ENCODE measurements around the gene FUNDC1.
"Not testable (repeated sequence)": the region's sequence is repeated elsewhere in the genome, so short reads cannot be mapped to it uniquely, and the experiment has no call there.

The FUNDC1 gene

GRCh38 chrX:44542567-44543325 is at the start of gene FUNDC1:
Gene FUNDC1, minus strand, starts transcription at chrX:44542859. Its CDS starts 27 bp downstream, at chrX:44542832.
- DNase-seq = peak; percentile 84

- DNase-seq = no peak
These were observed 43.2 kb upstream of the FUNDC1 start for GRCh38 chrX:44585866-44586265.

DNA sequence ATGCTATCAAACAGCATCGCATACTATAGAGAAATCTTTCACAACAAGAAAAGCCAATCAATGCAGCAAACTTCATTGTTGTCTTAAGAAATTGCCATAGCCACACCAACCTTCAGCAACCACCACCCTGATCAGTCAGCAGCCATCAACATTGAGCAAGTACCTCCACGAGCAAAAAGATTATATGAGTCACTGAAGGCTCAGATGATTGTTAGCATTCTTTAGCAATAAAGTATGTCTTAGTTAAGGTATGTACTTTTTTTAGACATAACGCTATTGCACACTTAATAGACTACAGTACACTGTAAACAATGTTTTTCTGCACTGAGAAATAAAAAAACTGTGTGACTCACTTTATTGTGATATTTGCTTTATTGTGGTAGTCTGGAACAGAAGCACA is 37.8 kb upstream of the FUNDC1 start:
- no peak for DNase-seq

DNA sequence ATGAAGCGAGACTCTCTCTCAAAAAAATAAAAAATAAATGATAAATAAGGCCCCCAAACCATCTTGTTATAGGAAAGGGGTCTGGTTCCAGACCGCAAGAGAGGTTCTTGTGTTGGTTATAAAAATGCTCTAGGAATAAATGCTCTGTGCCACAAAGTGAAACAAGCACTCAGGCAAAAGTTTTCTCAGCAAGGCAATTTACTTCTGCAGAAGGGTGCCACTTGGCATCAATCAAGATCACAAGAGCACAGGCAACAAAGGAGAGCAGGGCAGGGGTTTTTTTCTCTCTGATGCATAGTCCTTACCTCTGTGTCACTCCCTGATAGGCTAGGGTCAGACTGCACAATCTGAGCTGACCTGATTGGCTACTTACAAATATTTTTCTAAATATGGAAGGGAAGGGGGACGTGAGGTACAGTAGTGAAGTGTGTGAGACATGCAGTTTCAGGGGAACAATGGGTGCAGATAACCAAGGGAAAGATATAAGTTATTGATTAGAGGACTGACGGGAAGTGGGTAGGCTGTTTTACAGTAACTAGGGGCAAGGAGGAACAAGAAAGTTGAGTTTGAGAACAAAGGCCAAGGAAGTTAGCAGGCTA is 29.8 kb upstream of the FUNDC1 start:
- DNase-seq = no peak

- no peak for DNase-seq
These were observed 27.9 kb upstream of the FUNDC1 start for GRCh38 chrX:44570522-44570921.

- no peak for DNase-seq
These were observed 26.5 kb upstream of the FUNDC1 start for GRCh38 chrX:44569122-44569521.

DNA sequence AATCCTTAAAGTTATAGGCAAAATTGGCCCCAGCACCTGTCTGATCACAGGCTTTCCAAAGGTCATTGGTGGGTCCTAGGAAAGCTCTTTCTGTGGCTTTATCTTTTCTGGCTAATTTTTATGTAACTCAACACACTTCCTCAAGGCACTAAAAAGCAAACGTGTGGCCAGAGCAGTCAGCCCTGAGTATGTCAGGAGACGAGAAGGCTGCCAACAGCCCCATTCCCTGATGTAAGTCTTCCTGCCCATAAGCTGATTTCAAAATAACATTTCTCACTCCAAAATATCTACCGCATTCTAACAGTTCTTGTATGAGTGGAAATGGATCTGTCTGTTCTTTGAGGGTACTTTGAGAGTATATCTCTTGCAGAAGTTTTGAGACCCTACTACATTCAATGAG is 25.5 kb upstream of the FUNDC1 start:
- DNase-seq = no peak

- not testable (repeated sequence) for DNase-seq
These were observed 19.2 kb upstream of the FUNDC1 start for GRCh38 chrX:44561896-44562295.

- no peak for DNase-seq
These were observed 7.9 kb upstream of the FUNDC1 start for GRCh38 chrX:44550563-44550962.

DNA sequence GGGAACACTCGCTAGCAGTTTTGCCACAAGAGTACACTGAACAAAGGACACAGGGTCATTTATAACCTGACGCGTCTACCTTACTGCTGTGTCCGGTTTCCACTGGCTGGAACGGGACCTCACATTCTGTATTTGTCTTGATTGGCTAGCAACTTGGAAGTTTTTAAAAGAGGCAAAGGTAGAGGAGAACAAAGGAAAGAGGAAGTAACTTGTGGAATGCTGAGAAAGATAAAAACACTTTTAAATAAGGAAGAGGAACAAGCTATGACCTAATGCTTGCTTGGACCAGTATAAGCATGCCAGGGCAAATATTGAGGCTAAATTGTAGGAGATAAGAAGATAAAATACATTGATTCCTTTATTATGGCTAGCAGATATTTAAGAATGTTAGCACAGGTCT is 2.8 kb upstream of the FUNDC1 start:
- not testable (repeated sequence) for DNase-seq

GRCh38 chrX:44544036-44544435 is 1.4 kb upstream of the FUNDC1 start:
- no peak for DNase-seq

- no peak for DNase-seq
These were observed 6.5 kb downstream of the FUNDC1 start for GRCh38 chrX:44536198-44536597.

GRCh38 chrX:44529310-44529709 is 13.3 kb downstream of the FUNDC1 start:
- no peak for DNase-seq

GRCh38 chrX:44514272-44514671 is 28.4 kb downstream of the FUNDC1 start:
- DNase-seq = no peak

DNA sequence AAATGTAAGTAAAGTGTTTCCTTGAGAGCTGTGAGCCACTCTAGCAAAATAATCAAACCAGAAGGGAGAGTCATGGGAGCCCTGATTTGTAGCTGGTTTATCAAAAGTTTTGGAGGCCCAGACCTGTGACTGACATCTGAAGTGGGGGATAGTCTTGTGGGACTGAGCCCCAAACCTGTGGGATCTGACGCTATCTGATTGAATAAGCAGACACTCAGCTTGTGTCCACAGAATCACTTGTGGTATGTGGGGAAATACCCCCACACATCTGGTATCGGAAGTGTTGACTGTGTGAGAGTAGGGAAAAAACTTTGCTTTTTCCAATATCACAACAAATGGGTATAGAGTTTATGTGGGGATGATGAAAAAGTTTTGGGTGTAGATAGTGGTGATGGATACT is 35.4 kb downstream of the FUNDC1 start:
- DNase-seq = peak; percentile 1

DNA sequence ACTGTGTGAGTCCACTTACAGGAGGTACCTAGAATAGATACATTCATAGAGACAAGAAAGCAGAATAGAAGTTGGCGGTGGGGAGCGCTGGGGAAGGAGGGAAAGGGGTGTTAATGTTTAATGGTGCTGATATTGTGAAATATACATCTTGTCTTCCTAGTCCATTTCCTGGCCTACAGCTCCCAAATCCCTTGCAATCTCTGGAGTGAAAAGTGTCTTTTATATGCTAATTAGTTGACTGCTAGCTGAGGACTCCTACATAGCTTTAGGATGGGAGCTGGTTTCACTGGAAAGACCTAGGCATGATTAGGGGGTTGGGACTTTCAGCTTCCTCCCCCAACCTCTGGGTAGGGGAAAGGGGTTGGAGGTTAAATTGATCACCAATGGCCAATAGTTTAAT is 36.0 kb downstream of the FUNDC1 start:
- no peak for DNase-seq

GRCh38 chrX:44503560-44503959 is 39.1 kb downstream of the FUNDC1 start:
- no peak for DNase-seq

GRCh38 chrX:44495091-44495490 is 47.6 kb downstream of the FUNDC1 start:
- DNase-seq = no peak

DNA sequence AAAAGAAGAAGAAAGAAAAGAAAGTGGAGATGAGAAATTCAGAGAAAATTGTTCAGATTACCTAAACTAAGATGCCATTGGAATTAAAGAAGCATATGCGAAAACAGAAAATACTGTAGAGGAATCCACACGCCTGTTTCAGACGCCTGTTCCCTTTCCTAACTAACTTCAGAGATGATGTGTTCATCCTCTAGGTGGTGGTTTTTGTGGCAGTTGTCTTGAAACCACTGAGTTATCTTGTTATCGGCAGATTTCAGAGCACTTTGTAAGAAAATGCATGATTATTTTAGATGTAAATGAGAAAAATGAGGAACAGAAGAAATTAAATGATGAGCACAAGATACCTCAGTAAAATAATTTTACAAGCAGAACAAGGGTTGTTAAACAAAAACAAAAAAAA is 48.3 kb downstream of the FUNDC1 start:
- no peak for DNase-seq

DNA sequence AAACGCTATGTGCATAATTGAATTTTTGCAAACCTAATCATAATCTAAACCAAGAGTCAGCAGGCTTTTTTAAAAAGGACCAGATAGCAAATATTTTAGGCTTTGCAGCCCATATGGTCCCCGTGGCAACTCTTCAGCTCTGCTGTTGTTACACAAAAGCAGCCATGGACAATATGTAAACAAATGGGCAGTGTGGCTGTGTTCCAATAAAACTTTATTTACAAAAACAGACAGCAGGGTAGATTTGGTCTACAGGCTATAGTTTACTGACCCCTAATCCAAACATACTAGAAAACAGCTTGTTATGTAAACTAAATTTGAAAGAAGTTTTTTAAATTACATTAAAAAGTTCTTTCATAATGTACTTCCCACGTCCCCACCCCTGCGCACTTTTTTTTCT is 53.1 kb downstream of the FUNDC1 start:
- DNase-seq = no peak

GRCh38 chrX:44484607-44485146 is 58.0 kb downstream of the FUNDC1 start:
- no peak for DNase-seq

DNA sequence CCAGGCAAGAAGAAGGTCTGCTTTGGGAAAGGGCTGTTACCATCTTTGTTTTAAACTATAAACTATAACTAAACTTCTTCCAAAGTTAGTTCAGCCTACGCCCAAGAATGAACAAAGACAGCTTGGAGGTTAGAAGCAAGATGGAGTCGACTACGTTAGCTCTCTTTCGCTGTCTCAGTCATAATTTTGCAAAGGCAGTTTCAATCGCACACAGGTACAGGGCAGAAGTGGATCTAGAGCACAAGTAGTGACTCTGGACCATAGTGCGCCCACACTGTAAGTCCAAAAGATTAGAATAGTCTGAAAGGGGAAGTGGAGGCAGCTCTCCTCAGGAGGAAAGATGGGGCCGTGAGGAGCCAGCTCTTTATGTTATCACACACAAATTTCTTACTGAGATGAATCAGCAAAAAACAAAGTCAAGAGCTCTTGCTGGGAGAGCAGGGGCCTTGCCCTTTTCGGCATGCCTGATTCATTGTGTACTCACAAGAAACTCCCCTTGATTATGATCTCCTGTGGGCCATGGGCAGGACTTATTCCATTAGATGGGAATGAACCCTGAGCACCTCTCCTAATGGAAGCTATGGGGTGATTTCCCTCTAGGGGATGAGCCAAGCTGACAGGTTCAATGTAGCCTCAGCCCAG is 58.6 kb downstream of the FUNDC1 start:
- no peak for DNase-seq

GRCh38 chrX:44482575-44482974 is 60.1 kb downstream of the FUNDC1 start:
- DNase-seq = no peak

- DNase-seq = no peak
These were observed 62.1 kb downstream of the FUNDC1 start for GRCh38 chrX:44480591-44480990.

Measured in stimulated activated naive CD4-positive, alpha-beta T cell treated with Interleukin-2 at 50 U/mL for 16 hours (primary cell).